A549 (cell line): ENCODE results near the gene PDS5A.

Experiments used
- BCL3 ChIP-seq: fragments of >200 bp; sonication (Bioruptor Twin); formaldehyde crosslinking; IDR thresholded peaks from 3 replicates; pipeline ENCODE4 v1.6.1; 2016
- CHD4 ChIP-seq: fragments of 200-600 bp; sonication (generic); IDR thresholded peaks from 2 replicates; pipeline ENCODE4 v1.6.1; 2016; ENCODE audit warnings: antibody characterized with exemption, mild to moderate bottlenecking, borderline replicate concordance
- CTCF ChIP-seq: fragments of >200 bp; sonication (Bioruptor Twin); formaldehyde crosslinking; IDR thresholded peaks from 3 replicates; pipeline ENCODE4 v1.5.1; 2016
- E2F6 ChIP-seq: IDR thresholded peaks from 2 replicates; pipeline ENCODE4 v1.6.1; 2012; ENCODE audit warnings: low read depth, borderline replicate concordance
- JUNB ChIP-seq: fragments of >200 bp; sonication (Bioruptor Twin); formaldehyde crosslinking; IDR thresholded peaks from 2 replicates; pipeline ENCODE4 v1.6.1; 2016
- MAZ ChIP-seq: fragments of 150-350 bp; IDR thresholded peaks from 2 replicates; pipeline ENCODE4 v1.6.1; 2014; ENCODE audit warnings: antibody characterized with exemption, low read depth, low read length, borderline replicate concordance
- NR3C1 ChIP-seq: fragments of >200 bp; sonication (Bioruptor Twin); formaldehyde crosslinking; IDR thresholded peaks from 3 replicates; pipeline ENCODE4 v1.6.1; 2017
- POLR2A ChIP-seq: IDR thresholded peaks from 2 replicates; pipeline ENCODE4 v1.6.1; 2012; ENCODE audit warnings: mild to moderate bottlenecking, low read length

GRCh38 chr4:39933671-39934590 lies 43.8 kb downstream of the PDS5A start:
- TF ChIP-seq BCL3 (no peak), CTCF (no peak), E2F6 (no peak), CHD4 (no peak), NR3C1 (no peak), POLR2A (no peak), MAZ (no peak), JUNB (no peak)
